22Rv1 (cell line): Measurements from ENCODE around the gene CFAP46.

Experiments used
- H3K27ac ChIP-seq: fragments of 450-650 bp; 2 replicates; pipeline ENCODE4 v1.5.1; 2017
- ZFX ChIP-seq: fragments of 450-650 bp; IDR thresholded peaks from 2 replicates; pipeline ENCODE4 v1.6.1; 2017; ENCODE audit warnings: antibody characterized with exemption, borderline replicate concordance
- TF ChIP-seq, protein P1 (sequence below): fragments of 450-650 bp; IDR thresholded peaks from 2 replicates; pipeline ENCODE4 v1.5.1; 2017; ENCODE audit warnings: mild to moderate bottlenecking

Gene CFAP46

DNA sequence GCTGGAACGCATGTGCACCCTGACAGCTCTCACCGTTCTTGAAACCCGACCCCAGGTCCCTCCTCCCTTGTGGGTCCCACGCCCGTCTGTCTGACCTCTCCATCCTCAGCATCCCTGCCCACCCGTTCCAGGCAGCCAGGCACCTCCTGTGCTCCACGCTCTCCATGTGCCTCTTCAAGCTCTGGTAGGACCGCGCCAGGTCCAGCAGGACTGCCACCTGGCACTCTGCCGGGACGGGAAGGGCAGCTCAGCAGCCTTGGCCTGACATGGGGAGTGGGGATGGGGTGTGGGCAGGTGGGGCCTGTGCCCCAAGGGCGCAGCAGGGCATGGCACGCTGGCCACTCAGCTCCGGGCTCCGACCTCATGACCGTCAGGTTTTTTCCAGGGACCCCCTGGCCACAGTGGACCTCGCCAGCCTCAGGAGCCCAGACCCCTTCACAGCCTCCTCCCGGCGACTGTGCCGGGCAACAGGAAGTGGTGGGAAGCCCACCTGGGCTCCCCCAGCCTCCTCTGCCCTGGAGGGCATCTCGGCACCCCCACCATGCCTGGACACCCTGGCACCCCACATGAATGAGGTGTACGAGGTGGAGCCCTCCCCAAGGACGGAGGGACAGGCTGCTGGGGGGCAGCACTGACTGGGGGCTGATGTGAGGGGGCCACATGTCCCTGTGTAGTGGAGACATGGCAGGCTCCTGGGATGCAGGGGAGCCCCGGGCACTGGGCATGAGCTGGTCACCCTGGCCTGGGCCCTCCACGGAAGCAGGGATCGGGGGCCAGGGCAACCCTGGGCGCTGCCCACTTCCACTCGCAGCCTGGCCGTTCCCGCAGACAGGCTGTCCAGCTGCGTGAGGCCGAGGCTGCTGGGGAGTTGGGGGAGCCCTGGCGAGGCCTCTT lies 131.3 kb downstream of the CFAP46 start:
- no peak overlapping the region for H3K27ac ChIP-seq

DNA sequence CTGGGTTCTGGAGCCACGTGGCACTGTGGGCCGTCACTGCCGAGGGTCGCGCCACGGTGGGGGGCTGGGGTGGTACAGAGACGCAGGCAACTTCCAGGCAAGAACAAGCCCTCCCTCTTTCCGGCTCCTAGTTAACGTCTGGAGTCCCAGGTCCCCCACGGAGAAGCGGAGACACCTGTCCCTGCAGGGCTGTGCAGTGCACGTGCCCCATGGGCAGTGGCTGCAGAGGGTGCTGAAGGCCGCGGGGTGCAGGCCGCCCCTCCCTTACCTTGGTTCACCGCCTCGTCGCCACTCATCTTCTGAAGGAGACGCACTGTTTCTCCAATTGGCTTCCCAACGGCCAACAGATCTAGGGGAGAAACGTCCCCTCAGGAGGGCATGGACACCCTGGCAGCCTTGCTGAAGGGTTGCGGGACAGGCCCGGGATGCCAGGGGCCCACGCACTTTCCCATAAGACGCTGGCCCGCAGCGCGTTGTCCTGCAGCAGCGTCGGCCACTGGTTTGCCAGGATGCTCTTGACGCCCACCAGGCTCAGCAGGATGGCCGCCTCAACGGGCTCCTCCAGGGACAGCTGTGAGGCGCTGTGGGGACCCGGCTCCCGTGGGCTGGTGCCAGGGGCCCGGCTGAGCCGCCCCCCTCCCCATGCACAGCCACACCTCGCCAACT lies 132.1 kb downstream of the CFAP46 start:
- TF ChIP-seq, protein P1, sequence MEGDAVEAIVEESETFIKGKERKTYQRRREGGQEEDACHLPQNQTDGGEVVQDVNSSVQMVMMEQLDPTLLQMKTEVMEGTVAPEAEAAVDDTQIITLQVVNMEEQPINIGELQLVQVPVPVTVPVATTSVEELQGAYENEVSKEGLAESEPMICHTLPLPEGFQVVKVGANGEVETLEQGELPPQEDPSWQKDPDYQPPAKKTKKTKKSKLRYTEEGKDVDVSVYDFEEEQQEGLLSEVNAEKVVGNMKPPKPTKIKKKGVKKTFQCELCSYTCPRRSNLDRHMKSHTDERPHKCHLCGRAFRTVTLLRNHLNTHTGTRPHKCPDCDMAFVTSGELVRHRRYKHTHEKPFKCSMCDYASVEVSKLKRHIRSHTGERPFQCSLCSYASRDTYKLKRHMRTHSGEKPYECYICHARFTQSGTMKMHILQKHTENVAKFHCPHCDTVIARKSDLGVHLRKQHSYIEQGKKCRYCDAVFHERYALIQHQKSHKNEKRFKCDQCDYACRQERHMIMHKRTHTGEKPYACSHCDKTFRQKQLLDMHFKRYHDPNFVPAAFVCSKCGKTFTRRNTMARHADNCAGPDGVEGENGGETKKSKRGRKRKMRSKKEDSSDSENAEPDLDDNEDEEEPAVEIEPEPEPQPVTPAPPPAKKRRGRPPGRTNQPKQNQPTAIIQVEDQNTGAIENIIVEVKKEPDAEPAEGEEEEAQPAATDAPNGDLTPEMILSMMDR, result no peak
- no peak for TF ChIP-seq ZFX
- no peak overlapping the region for H3K27ac ChIP-seq

More for the DNA sequence above, 131.3 kb downstream of the CFAP46 start:
- TF ChIP-seq, protein P1, result no peak
- TF ChIP-seq ZFX, result no peak

DNA sequence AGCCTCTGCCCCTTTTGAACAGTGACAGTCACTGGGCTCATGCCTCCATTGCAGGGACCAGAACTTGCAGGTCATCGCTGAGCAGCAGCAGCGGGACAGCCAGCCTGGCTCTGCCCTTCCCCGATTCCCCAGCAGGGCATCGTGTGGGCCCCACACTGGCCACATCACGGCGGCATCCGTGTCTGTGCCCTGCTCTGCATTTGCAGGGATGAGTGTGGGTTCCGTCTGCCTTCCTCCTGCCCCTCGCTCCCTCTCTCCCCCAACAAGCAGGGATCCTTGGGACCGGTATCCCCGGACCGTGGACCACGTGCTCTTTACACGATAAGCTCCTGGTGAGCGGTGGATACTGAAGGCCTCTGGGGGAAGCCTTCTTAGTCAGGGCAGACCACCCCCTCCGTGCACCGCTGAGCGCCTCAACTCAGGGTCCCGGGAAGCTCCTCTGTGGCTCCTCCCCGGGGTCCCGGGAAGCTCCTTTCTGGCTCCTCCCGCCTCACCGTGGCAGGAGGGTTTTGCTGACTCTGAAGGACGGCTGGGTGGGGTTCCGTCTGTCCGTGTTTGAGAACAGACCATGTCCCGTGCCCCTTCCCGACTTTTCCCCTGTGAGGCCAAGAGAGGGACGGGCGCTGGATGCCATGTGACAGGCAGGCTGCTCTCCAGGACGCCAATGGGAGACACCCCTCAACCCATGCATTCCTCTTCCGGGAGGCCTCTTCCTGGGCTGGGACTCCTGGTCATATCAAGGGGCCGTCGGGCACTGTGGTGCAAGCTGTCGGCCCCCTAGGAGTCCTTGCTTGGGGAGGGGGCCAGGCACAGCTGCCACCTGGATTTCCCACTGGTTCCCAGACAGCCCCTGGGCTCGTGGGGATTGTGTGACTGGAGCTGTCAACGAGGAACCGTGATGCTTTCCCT lies 132.9 kb downstream of the CFAP46 start:
- TF ChIP-seq ZFX, result no peak
- TF ChIP-seq, protein P1, result no peak
- H3K27ac ChIP-seq, result no peak overlapping the region

DNA sequence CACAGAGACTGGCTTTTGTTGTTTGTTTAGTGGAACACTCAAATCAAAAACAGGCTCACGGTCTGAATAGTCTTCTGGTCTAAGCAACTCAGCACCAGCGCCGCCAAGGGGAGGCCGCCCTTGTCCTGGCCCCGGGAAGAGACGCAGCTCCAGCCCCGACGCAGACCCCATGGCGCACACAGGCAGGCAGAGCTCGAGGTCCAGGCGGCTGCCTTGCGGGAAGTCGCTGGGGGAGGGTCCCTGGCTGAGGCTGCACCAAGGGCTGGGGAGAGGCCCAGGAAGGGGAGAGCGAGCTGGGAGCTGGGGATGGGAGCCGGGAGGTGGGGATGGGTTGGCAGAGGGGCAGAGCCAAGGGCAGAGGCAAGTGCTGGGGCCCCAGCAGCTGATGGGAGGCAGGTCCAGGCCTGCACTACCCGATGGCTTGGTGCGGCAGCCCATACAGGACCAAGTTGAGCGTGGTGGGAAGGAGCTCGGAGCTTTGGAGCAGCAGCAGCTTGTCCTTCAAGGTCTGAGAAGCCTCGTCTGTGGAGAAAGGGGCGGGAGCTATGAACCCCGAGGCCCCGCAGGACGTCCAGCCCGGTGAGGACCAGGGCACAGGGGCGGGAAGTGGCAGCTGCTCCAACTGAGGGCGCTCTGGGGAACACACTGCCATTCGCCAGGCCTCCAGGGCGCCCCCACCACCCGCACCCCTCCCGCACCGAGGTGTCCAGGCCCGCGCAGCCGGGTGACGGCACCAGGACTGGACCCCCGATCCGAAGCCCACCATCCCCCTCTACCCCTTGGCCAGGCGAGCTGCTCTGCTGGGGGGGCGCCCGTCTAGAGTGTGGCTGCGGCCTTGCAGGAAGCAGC lies 133.8 kb downstream of the CFAP46 start:
- H3K27ac ChIP-seq, result no peak overlapping the region
- TF ChIP-seq, protein P1, result no peak
- no peak for TF ChIP-seq ZFX

DNA sequence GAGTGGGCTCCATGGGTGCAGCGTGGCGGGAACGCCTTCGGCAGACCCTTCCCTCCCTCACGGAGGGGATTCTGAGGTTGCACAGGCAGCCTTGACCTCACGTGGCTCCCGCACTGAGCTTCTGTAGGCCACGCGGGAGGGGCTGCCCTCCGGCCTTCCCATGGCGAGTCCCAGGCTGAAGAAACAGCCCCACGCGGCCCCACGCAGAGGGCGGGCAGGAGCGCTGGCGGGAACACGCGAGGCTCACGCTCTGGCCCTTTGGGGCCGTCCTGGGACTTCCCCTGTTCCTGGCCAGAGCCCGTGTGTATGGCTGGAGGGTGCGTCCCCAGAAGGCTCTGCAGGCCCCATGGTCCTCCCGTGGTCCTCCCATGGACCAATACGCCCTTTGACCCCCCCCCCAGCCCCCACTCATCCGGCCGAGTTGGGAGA lies 134.7 kb downstream of the CFAP46 start:
- no peak overlapping the region for H3K27ac ChIP-seq
- TF ChIP-seq ZFX, result no peak
- TF ChIP-seq, protein P1, result no peak

DNA sequence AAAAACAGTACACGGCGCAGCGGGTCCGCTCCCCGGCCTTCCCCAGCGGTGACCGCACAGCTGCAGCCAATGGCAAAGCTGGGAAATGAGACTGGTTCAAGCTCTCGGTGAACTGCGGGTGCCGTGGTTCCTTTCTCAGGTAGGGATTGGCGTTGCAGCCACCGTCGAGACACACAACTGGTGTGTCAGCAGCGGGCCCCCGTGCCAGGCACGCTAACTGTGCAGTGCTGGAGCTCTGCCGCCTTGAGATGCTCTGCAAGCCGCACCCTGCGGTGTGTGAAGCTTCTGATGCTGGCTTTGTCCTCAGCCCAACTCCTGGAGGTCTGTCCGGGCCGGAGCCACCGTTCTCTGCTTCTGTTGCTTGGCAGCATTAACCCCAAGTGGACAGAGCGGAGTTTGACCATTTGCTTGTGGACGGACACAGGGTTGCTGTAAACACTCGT lies 135.8 kb downstream of the CFAP46 start:
- TF ChIP-seq ZFX, result no peak
- TF ChIP-seq, protein P1, result no peak
- H3K27ac ChIP-seq, result no peak overlapping the region
